HepG2 (cell line): ENCODE measurements around the gene AHNAK.

ENCODE experiments used
- CTCF ChIP-seq: sonication (generic); formaldehyde crosslinking; IDR thresholded peaks from 2 replicates; pipeline ENCODE4 v1.5.0; 2020; ENCODE audit warnings: mild to moderate bottlenecking, missing genetic modification reagents, moderate library complexity
- JUND ChIP-seq: sonication (generic); formaldehyde crosslinking; IDR thresholded peaks from 2 replicates; pipeline ENCODE4 v1.8.0; 2022; ENCODE audit warnings: mild to moderate bottlenecking, missing genetic modification reagents
- KAT2B ChIP-seq: fragments of 150-350 bp; IDR thresholded peaks from 2 replicates; pipeline ENCODE4 v1.6.1; 2014; ENCODE audit warnings: low read depth, low read length, borderline replicate concordance
- KMT2A ChIP-seq: sonication (generic); formaldehyde crosslinking; IDR thresholded peaks from 2 replicates; pipeline ENCODE4 v1.4.0; 2020; ENCODE audit warnings: missing genetic modification reagents
- MAFG ChIP-seq: sonication (generic); formaldehyde crosslinking; IDR thresholded peaks from 2 replicates; pipeline ENCODE4 v1.5.1; 2020; ENCODE audit warnings: mild to moderate bottlenecking, missing genetic modification reagents
- MYC ChIP-seq: sonication (generic); formaldehyde crosslinking; IDR thresholded peaks from 2 replicates; pipeline ENCODE4 v1.9.0; 2021; ENCODE audit warnings: missing genetic modification reagents, borderline replicate concordance
- NFYB ChIP-seq: sonication (generic); formaldehyde crosslinking; IDR thresholded peaks from 2 replicates; pipeline ENCODE4 v1.4.0; 2020; ENCODE audit warnings: missing genetic modification reagents
- PTBP1 ChIP-seq: fragments of 200-400 bp; formaldehyde crosslinking; IDR thresholded peaks from 2 replicates; pipeline ENCODE4 v1.6.1; 2018; ENCODE audit warnings: low read length, low read depth; ENCODE audit not compliant: poor library complexity, severe bottlenecking
- SAP130 ChIP-seq: IDR thresholded peaks from 2 replicates; pipeline ENCODE4 v1.6.1; 2016; ENCODE audit warnings: low read depth
- SRF ChIP-seq: IDR thresholded peaks from 2 replicates; pipeline ENCODE4 v1.6.1; 2011; ENCODE audit warnings: mild to moderate bottlenecking, low read depth, low read length, moderate library complexity
- ZBTB33 ChIP-seq: sonication (generic); formaldehyde crosslinking; IDR thresholded peaks from 2 replicates; pipeline ENCODE4 v1.4.0; 2020; ENCODE audit warnings: missing genetic modification reagents
- ZNF883 ChIP-seq: sonication (generic); formaldehyde crosslinking; IDR thresholded peaks from 2 replicates; pipeline ENCODE4 v1.5.1; 2020; ENCODE audit warnings: mild to moderate bottlenecking, missing genetic modification reagents; ENCODE audit errors: not compliant biosample characterization
- ZSCAN29 ChIP-seq: sonication (generic); formaldehyde crosslinking; conservative IDR thresholded peaks from 2 replicates; pipeline ENCODE4 v1.4.0; 2020; ENCODE audit warnings: mild to moderate bottlenecking, missing genetic modification reagents

- TF ChIP-seq CTCF (CRISPR knock-in tag) (no peak), ZBTB33 (CRISPR knock-in tag) (no peak), SRF (no peak), KAT2B (no peak), ZNF883 (no peak), NFYB (CRISPR knock-in tag) (no peak), MAFG (CRISPR knock-in tag) (no peak), ZSCAN29 (no peak), KMT2A (CRISPR knock-in tag) (no peak), JUND (CRISPR knock-in tag) (no peak), PTBP1 (no peak), MYC (no peak), SAP130 (no peak)
Measured at GRCh38 chr11:62439785-62440602, 106.6 kb downstream of the AHNAK start.
